Ureter (tissue), 1 donor: ENCODE measurements around the gene LAMTOR4. TPM values are rescaled to one million over a fixed set of nuclear protein-coding genes. Genes with fewer than 3 reads are reported as not detected.

Experiments used
- total RNA-seq: library from RNA; stranded (reverse); gene quantifications from one replicate; pipeline ENCODE4 v1.2.4, GENCODE V29; 2023
- donor health status: DM: yes; HTN: yes; CAD: no.

LAMTOR4 gene
- total RNA-seq, 1 donor from 2014 or later = 108 TPM

Other genes starting within 250 kb of the LAMTOR4 start
- 36.3 TPM for gene TRIM4, start 229.4 kb upstream of the LAMTOR4 start, total RNA-seq
- gene GJC3, start 219.3 kb upstream of the LAMTOR4 start, total RNA-seq = not detected
- gene AZGP1, start 172.9 kb upstream of the LAMTOR4 start, total RNA-seq = 6.2 TPM
- gene ZKSCAN1, start 133.3 kb upstream of the LAMTOR4 start, total RNA-seq = 105 TPM
- gene ZSCAN21, start 99.1 kb upstream of the LAMTOR4 start, total RNA-seq = 13.3 TPM
- 41.3 TPM for gene ZNF3, start 67.2 kb upstream of the LAMTOR4 start, total RNA-seq
- 121 TPM for gene COPS6, start 59.9 kb upstream of the LAMTOR4 start, total RNA-seq
- gene MCM7, start 47.5 kb upstream of the LAMTOR4 start, total RNA-seq = 52.4 TPM
- 19.5 TPM for gene AP4M1, start 47.3 kb upstream of the LAMTOR4 start, total RNA-seq
- gene TAF6, start 29.6 kb upstream of the LAMTOR4 start, total RNA-seq = 47.4 TPM
- gene CNPY4, start 29.3 kb upstream of the LAMTOR4 start, total RNA-seq = 8.7 TPM
- gene MBLAC1, start 22.0 kb upstream of the LAMTOR4 start, total RNA-seq = 1.5 TPM
- gene TRAPPC14, start 9.8 kb downstream of the LAMTOR4 start, total RNA-seq = 35.5 TPM
- 7.1 TPM for gene GAL3ST4, start 19.7 kb downstream of the LAMTOR4 start, total RNA-seq
- 5.1 TPM for gene GPC2, start 28.5 kb downstream of the LAMTOR4 start, total RNA-seq
- 1.9 TPM for gene STAG3, start 29.0 kb downstream of the LAMTOR4 start, total RNA-seq
- 1.1 TPM for gene PVRIG, start 71.0 kb downstream of the LAMTOR4 start, total RNA-seq
- not detected for gene SPDYE3, start 158.8 kb downstream of the LAMTOR4 start, total RNA-seq
- gene PILRB, start 209.2 kb downstream of the LAMTOR4 start, total RNA-seq = 94.1 TPM
- gene PILRA, start 224.6 kb downstream of the LAMTOR4 start, total RNA-seq = 21.6 TPM